Caco-2 (cell line): ENCODE data around the gene HTR4. TPM values are rescaled to one million over a fixed set of nuclear protein-coding genes. Genes with fewer than 3 reads are reported as not detected.

Experiments
- BruUV-seq: library from RNA; stranded (reverse); fragments of 400-500 nt; replicated peaks from 2 replicates; lab custom pipeline; 2021; lab: Mats Ljungman, UMichigan
- CTCF ChIA-PET: fragments of 300-600 bp; sonication (Branson Sonifier 250); formaldehyde crosslinking; loops from one replicate; lab custom pipeline; 2022; ENCODE audit warnings: antibody characterized with exemption; lab: Charles Lee
- POLR2A ChIA-PET: fragments of 300-600 bp; sonication (Branson Sonifier 250); formaldehyde crosslinking; loops from one replicate; lab custom pipeline; 2022; ENCODE audit warnings: antibody characterized with exemption; lab: Charles Lee
- DNase-seq, 2 experiments: peaks; one replicate each; pipeline versions ENCODE4 v3.0.0 to v3.0.0-alpha.2; 2020 to 2022
- H3K27me3 ChIP-seq: replicated peaks from 2 replicates; pipeline ENCODE4 v1.6.0; 2011; ENCODE audit warnings: low read length; ENCODE audit not compliant: control insufficient read depth, insufficient read depth
- H3K36me3 ChIP-seq: 2 replicates; pipeline ENCODE4 v1.5.1; 2011; ENCODE audit warnings: low read length; ENCODE audit not compliant: control insufficient read depth, insufficient read depth
- H3K4me1 ChIP-seq: fragments of 250-450 bp; sonication (Bioruptor Pico); 2 replicates; pipeline ENCODE4 v1.5.1; 2020; ENCODE audit warnings: mild to moderate bottlenecking
- H3K4me3 ChIP-seq: 2 replicates; pipeline ENCODE4 v1.5.1; 2011; ENCODE audit warnings: low read depth, mild to moderate bottlenecking, control low read depth, low read length
- H3K9me3 ChIP-seq: fragments of 250-450 bp; sonication (Bioruptor Pico); 2 replicates; pipeline ENCODE4 v1.5.1; 2020; ENCODE audit warnings: mild to moderate bottlenecking, moderate library complexity
- H3K27ac Mint-ChIP-seq: one replicate; pipeline ENCODE4 v1.8.0; 2022; ENCODE audit warnings: mixed read lengths; ENCODE audit not compliant: unreplicated experiment
- H3K27me3 Mint-ChIP-seq: one replicate; pipeline ENCODE4 v1.8.0; 2022; ENCODE audit warnings: mixed read lengths; ENCODE audit not compliant: insufficient read depth, unreplicated experiment
- H3K36me3 Mint-ChIP-seq: one replicate; pipeline ENCODE4 v1.8.0; 2022; ENCODE audit warnings: mild to moderate bottlenecking, mixed read lengths; ENCODE audit not compliant: insufficient read depth, unreplicated experiment
- H3K4me1 Mint-ChIP-seq: one replicate; pipeline ENCODE4 v1.8.0; 2022; ENCODE audit warnings: low read depth, mixed read lengths; ENCODE audit not compliant: unreplicated experiment
- H3K4me3 Mint-ChIP-seq: one replicate; pipeline ENCODE4 v1.8.0; 2022; ENCODE audit warnings: mild to moderate bottlenecking, moderate library complexity, mixed read lengths; ENCODE audit not compliant: unreplicated experiment
- H3K9me3 Mint-ChIP-seq: one replicate; pipeline ENCODE4 v1.8.0; 2022; ENCODE audit warnings: mixed read lengths; ENCODE audit not compliant: unreplicated experiment
- intact Hi-C: fragments of 100-400 bp; cut with micrococcal nuclease; formaldehyde crosslinking; loops from one replicate; pipeline ENCODE4 v1.10.0; 2022; ENCODE audit not compliant: unreplicated experiment
- total RNA-seq: library from RNA; stranded (reverse); gene quantifications from 2 replicates; pipeline ENCODE4 v1.2.3, GENCODE V29; 2022
- TF ChIP-seq, protein P1 (sequence below), 2 experiments: fragments of 200-600 bp in 1 of 2; IDR thresholded peaks; 1 replicate in 1 of 2; 2 replicates in 1 of 2; pipeline versions ENCODE4 v1.5.1 to v1.8.0; 2011 to 2022; ENCODE audit warnings: antibody characterized with exemption in 1 of 2, control low read depth in 1 of 2, inconsistent platforms in 1 of 2, low read depth in 1 of 2, low read length in 1 of 2, mild to moderate bottlenecking in 1 of 2, moderate library complexity in 1 of 2; ENCODE audit not compliant: insufficient read depth in 1 of 2, severe bottlenecking in 1 of 2, unreplicated experiment in 1 of 2

Gene HTR4
- total RNA-seq, 1 experiment from 2014 or later, result not detected

GRCh38 chr5:148690945-148691344 lies 36.6 kb upstream of the HTR4 start:
- intact Hi-C loops, result no loop called here
- BruUV-seq, result no TSS peak
- Histone ChIP-seq H3K27me3 (no peaks in the 10 kb centered on the region), H3K4me3 (no peak overlapping the region), H3K4me1 (no peaks in the 10 kb centered on the region), H3K36me3 (no peaks in the 10 kb centered on the region), H3K9me3 (no peaks in the 10 kb centered on the region)
- H3K27ac Mint-ChIP-seq, result no peak overlapping the region
- H3K36me3 Mint-ChIP-seq, result no peaks in the 10 kb centered on the region
- H3K4me3 Mint-ChIP-seq, result no peak overlapping the region
- ChIA-PET CTCF (no interaction called here), POLR2A (no interaction called here)
- no peaks in the 10 kb centered on the region for H3K9me3 Mint-ChIP-seq
- TF ChIP-seq, protein P1, sequence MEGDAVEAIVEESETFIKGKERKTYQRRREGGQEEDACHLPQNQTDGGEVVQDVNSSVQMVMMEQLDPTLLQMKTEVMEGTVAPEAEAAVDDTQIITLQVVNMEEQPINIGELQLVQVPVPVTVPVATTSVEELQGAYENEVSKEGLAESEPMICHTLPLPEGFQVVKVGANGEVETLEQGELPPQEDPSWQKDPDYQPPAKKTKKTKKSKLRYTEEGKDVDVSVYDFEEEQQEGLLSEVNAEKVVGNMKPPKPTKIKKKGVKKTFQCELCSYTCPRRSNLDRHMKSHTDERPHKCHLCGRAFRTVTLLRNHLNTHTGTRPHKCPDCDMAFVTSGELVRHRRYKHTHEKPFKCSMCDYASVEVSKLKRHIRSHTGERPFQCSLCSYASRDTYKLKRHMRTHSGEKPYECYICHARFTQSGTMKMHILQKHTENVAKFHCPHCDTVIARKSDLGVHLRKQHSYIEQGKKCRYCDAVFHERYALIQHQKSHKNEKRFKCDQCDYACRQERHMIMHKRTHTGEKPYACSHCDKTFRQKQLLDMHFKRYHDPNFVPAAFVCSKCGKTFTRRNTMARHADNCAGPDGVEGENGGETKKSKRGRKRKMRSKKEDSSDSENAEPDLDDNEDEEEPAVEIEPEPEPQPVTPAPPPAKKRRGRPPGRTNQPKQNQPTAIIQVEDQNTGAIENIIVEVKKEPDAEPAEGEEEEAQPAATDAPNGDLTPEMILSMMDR (IDR thresholded peaks at IDR 0.05; ENCODE audit: insufficient read depth in 1 of 2, low read depth in 1 of 2, low read length in 1 of 2, severe bottlenecking in 1 of 2, unreplicated experiment in 1 of 2), result no peak
- H3K27me3 Mint-ChIP-seq, result no peaks in the 10 kb centered on the region
- no peak for DNase-seq
- H3K4me1 Mint-ChIP-seq, result no peaks in the 10 kb centered on the region

DNA sequence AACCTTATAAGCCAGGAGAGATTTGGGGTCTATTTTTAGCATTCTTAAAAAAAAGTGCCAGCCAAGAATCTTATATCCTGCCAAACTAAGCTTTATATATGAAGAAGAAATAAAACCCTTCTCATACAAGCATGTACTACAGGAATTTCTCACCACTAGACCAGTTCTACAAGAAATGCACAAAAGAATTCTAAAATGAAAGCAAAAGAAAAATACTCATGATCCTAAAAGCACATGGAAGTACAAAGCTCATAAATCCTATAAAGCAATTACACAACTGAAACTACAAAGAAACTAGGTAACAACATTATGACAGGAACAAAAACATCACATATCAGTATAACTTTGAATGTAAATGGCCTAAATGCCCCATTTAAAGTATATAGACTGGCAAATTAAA lies 34.5 kb upstream of the HTR4 start:
- TF ChIP-seq, protein P1 (IDR thresholded peaks at IDR 0.05; ENCODE audit: insufficient read depth in 1 of 2, low read depth in 1 of 2, low read length in 1 of 2, severe bottlenecking in 1 of 2, unreplicated experiment in 1 of 2), result no peak
- Histone ChIP-seq H3K27me3 (no peaks in the 10 kb centered on the region), H3K9me3 (no peaks in the 10 kb centered on the region), H3K36me3 (no peaks in the 10 kb centered on the region), H3K4me3 (no peak overlapping the region), H3K4me1 (no peaks in the 10 kb centered on the region)
- CTCF ChIA-PET, result no interaction called here
- Mint-ChIP-seq H3K27me3 (no peaks in the 10 kb centered on the region), H3K4me3 (no peak overlapping the region), H3K9me3 (no peaks in the 10 kb centered on the region), H3K4me1 (no peaks in the 10 kb centered on the region), H3K27ac (no peak overlapping the region), H3K36me3 (no peaks in the 10 kb centered on the region)
- no peak for DNase-seq
- no TSS peak for BruUV-seq
- POLR2A ChIA-PET, result no interaction called here
- intact Hi-C loops, result no loop called here

- Histone ChIP-seq H3K9me3 (no peaks in the 10 kb centered on the region), H3K4me1 (no peaks in the 10 kb centered on the region), H3K36me3 (no peaks in the 10 kb centered on the region), H3K27me3 (no peaks in the 10 kb centered on the region), H3K4me3 (no peak overlapping the region)
- no peak for DNase-seq
- intact Hi-C loops, result loop anchor here (1.0 kb wide), 2 partner anchors 165 to 244 kb away; no protein-coding TSS in a partner anchor
- TF ChIP-seq, protein P1 (IDR thresholded peaks at IDR 0.05; ENCODE audit: insufficient read depth in 1 of 2, low read depth in 1 of 2, low read length in 1 of 2, severe bottlenecking in 1 of 2, unreplicated experiment in 1 of 2), result no peak
- Mint-ChIP-seq H3K36me3 (no peaks in the 10 kb centered on the region), H3K4me3 (no peak overlapping the region), H3K27ac (no peak overlapping the region), H3K4me1 (no peaks in the 10 kb centered on the region), H3K9me3 (no peaks in the 10 kb centered on the region), H3K27me3 (no peaks in the 10 kb centered on the region)
- BruUV-seq, result no TSS peak
- ChIA-PET CTCF (interaction anchor here (0.6 to 1.3 kb wide), 2 partner anchors 77 to 245 kb away, joined by 3 to 6 read pairs; no protein-coding TSS in a partner anchor), POLR2A (no interaction called here)
Observed at GRCh38 chr5:148687871-148688270, 33.5 kb upstream of the HTR4 start.
